GM13977 (cell line): Measurements from ENCODE around the gene C6orf89.

Source experiments
- DNase-seq: peaks from one replicate; pipeline ENCODE4 v3.0.0; 2012; ENCODE audit warnings: low spot score
- CTCF ChIP-seq: IDR thresholded peaks from 2 replicates; pipeline ENCODE4 v1.5.1; 2012; ENCODE audit warnings: mild to moderate bottlenecking, control low read depth; ENCODE audit not compliant: insufficient read depth; ENCODE audit errors: extremely low read depth, missing control alignments
- in situ Hi-C: fragments of 300-500 bp; cut with MboI; formaldehyde crosslinking; loops from one replicate; pipeline ENCODE4 v1.12.0; 2022; ENCODE audit warnings: low sequenced_read_pairs, low pct_unique_long_range_greater_than_20kb, mixed read lengths, inconsistent platforms; ENCODE audit not compliant: unreplicated experiment

C6orf89 gene

GRCh38 chr6:36885461-36886401, at the start of gene C6orf89:
Gene C6orf89 (plus strand): TSS chr6:36885952. CDS start chr6:36899445, 13,493 bp downstream.
- peak; percentile 91 for DNase-seq
- TF ChIP-seq CTCF, result peak; percentile 80
- in situ Hi-C loops, result loop anchor here (10.0 kb wide), 1 partner anchor 329 kb away; no protein-coding TSS in a partner anchor

GRCh38 chr6:36836111-36837021, 49.4 kb upstream of the C6orf89 start:
- DNase-seq, result no peak
- in situ Hi-C loops, result no loop called here
- TF ChIP-seq CTCF, result no peak

- no peak for DNase-seq
- TF ChIP-seq CTCF, result no peak
- in situ Hi-C loops, result no loop called here
These were observed 48.8 kb upstream of the C6orf89 start for GRCh38 chr6:36837022-36837339.

- DNase-seq, result no peak
- no peak for TF ChIP-seq CTCF
- in situ Hi-C loops, result no loop called here
These were observed 48.1 kb upstream of the C6orf89 start for GRCh38 chr6:36837686-36838085.

GRCh38 chr6:36838896-36839748, 46.6 kb upstream of the C6orf89 start, which contains the start of gene CPNE5:
Gene CPNE5 (minus strand): TSS chr6:36839444. CDS start chr6:36839377, 67 bp downstream.
- in situ Hi-C loops, result no loop called here
- no peak for DNase-seq
- TF ChIP-seq CTCF, result no peak

GRCh38 chr6:36839749-36840431, 45.9 kb upstream of the C6orf89 start:
- peak; percentile 75 for DNase-seq
- TF ChIP-seq CTCF, result peak; percentile 33
- in situ Hi-C loops, result no loop called here
